Esophagus (tissue), 2 donors: Measurements from ENCODE around the gene CSTF2. TPM values are rescaled to one million over a fixed set of nuclear protein-coding genes. Genes with fewer than 3 reads are reported as not detected.
"Not testable (repeated sequence)": the region's sequence is repeated elsewhere in the genome, so short reads cannot be mapped to it uniquely, and the experiment has no call there.

Experiments used
- H3K27ac ChIP-seq, 2 donors: one replicate each; pipeline ENCODE4 v1.5.1; 2013; ENCODE audit warnings: low read depth in 2 of 2, mild to moderate bottlenecking in 2 of 2, inconsistent platforms in 1 of 2, low read length in 1 of 2, moderate library complexity in 1 of 2
- H3K27me3 ChIP-seq, 2 donors: one replicate each; pipeline ENCODE4 v1.6.1; 2013; ENCODE audit warnings: low read length in 2 of 2, control low read depth in 1 of 2, mild to moderate bottlenecking in 1 of 2; ENCODE audit not compliant: insufficient read depth in 2 of 2, control insufficient read depth in 1 of 2
- H3K36me3 ChIP-seq, 2 donors: one replicate each; pipeline ENCODE4 v1.6.1; 2013; ENCODE audit warnings: low read length in 1 of 2; ENCODE audit not compliant: control insufficient read depth in 2 of 2, insufficient read depth in 2 of 2
- H3K4me1 ChIP-seq, 2 donors: one replicate each; pipeline ENCODE4 v1.6.1; 2013; ENCODE audit warnings: low read length in 1 of 2; ENCODE audit not compliant: control insufficient read depth in 2 of 2, insufficient read depth in 2 of 2
- H3K4me3 ChIP-seq, 2 donors: one replicate each; pipeline ENCODE4 v1.5.1; 2013; ENCODE audit warnings: low read length in 2 of 2, mild to moderate bottlenecking in 2 of 2, low read depth in 1 of 2, moderate library complexity in 1 of 2
- H3K9me3 ChIP-seq, 2 donors: one replicate each; pipeline ENCODE4 v1.6.1; 2013; ENCODE audit warnings: mild to moderate bottlenecking in 2 of 2, low read depth in 1 of 2, low read length in 1 of 2, moderate library complexity in 1 of 2; ENCODE audit not compliant: control insufficient read depth in 2 of 2, insufficient read depth in 1 of 2
- WGBS, 2 donors: extraction: QIAGEN DNeasy Blood & Tissue Kit; methylation state at CpG; one replicate each; pipeline ENCODE4 v1.1.7; 2013; 5-methylcytosine and 5-hydroxymethylcytosine counted together
- polyA plus RNA-seq, 2 donors: library from polyadenylated mRNA; stranded (reverse); fragments of 200-250 nt; gene quantifications; one replicate each; pipeline ENCODE4 v1.2.3, GENCODE V29; 2013
- donor health status: healthy with polysubstance abuse.
- donor health status: Bipolar disorder and iron deficiency.

CSTF2 gene
- polyA plus RNA-seq: 10 to 100 TPM; 12.1 to 21.5 TPM

GRCh38 chrX:100819837-100820666 is at the start of gene CSTF2:
Gene CSTF2 (plus strand): TSS chrX:100820391. CDS start chrX:100820417, 26 bp downstream.
- Histone ChIP-seq H3K4me1 (no peaks in the 10 kb centered on the region), H3K4me3 (peak within 1 kb of the TSS; percentile 56 to 75), H3K36me3 (peaks cover 0 to 2% of the 10 kb centered on the region in 2 donors), H3K9me3 (peaks cover 0 to 4% of the 10 kb centered on the region in 2 donors), H3K27ac (peak within 1 kb of the TSS; percentile 68 to 81), H3K27me3 (peaks cover 0 to 5% of the 10 kb centered on the region in 2 donors)
- WGBS, 2 donors: 1 to 27% methylated on average over 49 of the region's 49 CpGs

GRCh38 chrX:100796371-100796770 is 23.8 kb upstream of the CSTF2 start:
- 79 to 87% methylated on average over 7 of the region's 7 CpGs for WGBS, 2 donors
- H3K9me3 ChIP-seq, H3K27ac ChIP-seq, H3K36me3 ChIP-seq, H3K4me1 ChIP-seq, H3K27me3 ChIP-seq, H3K4me3 ChIP-seq: not testable (repeated sequence)

GRCh38 chrX:100797359-100797758 is 22.8 kb upstream of the CSTF2 start:
- no peaks in the 10 kb centered on the region for H3K36me3 ChIP-seq
- no peak overlapping the region for H3K4me3 ChIP-seq
- H3K9me3 ChIP-seq: no peaks in the 10 kb centered on the region
- H3K27me3 ChIP-seq: peaks cover 0 to 4% of the 10 kb centered on the region in 2 donors
- 84 to 86% methylated on average over 4 of the region's 4 CpGs for WGBS, 2 donors
- H3K27ac ChIP-seq: no peak overlapping the region
- no peaks in the 10 kb centered on the region for H3K4me1 ChIP-seq

- Histone ChIP-seq H3K4me3 (no peak overlapping the region), H3K9me3 (no peaks in the 10 kb centered on the region), H3K27ac (no peak overlapping the region), H3K4me1 (no peaks in the 10 kb centered on the region), H3K27me3 (peaks cover 0 to 4% of the 10 kb centered on the region in 2 donors), H3K36me3 (no peaks in the 10 kb centered on the region)
- 43 to 64% methylated on average over 4 of the region's 4 CpGs for WGBS, 2 donors
These were observed 21.5 kb upstream of the CSTF2 start for GRCh38 chrX:100798484-100799214.

- Histone ChIP-seq H3K27ac (no peak overlapping the region), H3K9me3 (no peaks in the 10 kb centered on the region), H3K4me3 (no peak overlapping the region), H3K4me1 (no peaks in the 10 kb centered on the region), H3K27me3 (peaks cover 0 to 4% of the 10 kb centered on the region in 2 donors), H3K36me3 (no peaks in the 10 kb centered on the region)
- WGBS, 2 donors: 73 to 82% methylated on average over 3 of the region's 3 CpGs
These were observed 17.3 kb upstream of the CSTF2 start for GRCh38 chrX:100802843-100803242.

- 46 to 72% methylated on average over 1 of the region's 1 CpG for WGBS, 2 donors
- Histone ChIP-seq H3K36me3 (no peaks in the 10 kb centered on the region), H3K4me3 (no peak overlapping the region), H3K4me1 (no peaks in the 10 kb centered on the region), H3K27me3 (no peaks in the 10 kb centered on the region), H3K27ac (no peak overlapping the region), H3K9me3 (no peaks in the 10 kb centered on the region)
These were observed 15.4 kb upstream of the CSTF2 start for GRCh38 chrX:100804780-100805179.

GRCh38 chrX:100808265-100808664 is 11.9 kb upstream of the CSTF2 start:
- not testable (repeated sequence) for H3K9me3 ChIP-seq, H3K27me3 ChIP-seq, H3K4me3 ChIP-seq, H3K27ac ChIP-seq, H3K36me3 ChIP-seq, H3K4me1 ChIP-seq
- WGBS, 2 donors: 76 to 79% methylated on average over 7 of the region's 7 CpGs

GRCh38 chrX:100812216-100813158 is 7.7 kb upstream of the CSTF2 start:
- Histone ChIP-seq H3K4me3 (no peak overlapping the region), H3K9me3 (no peaks in the 10 kb centered on the region), H3K27me3 (peaks cover 0 to 5% of the 10 kb centered on the region in 2 donors), H3K4me1 (no peaks in the 10 kb centered on the region), H3K36me3 (no peaks in the 10 kb centered on the region), H3K27ac (peak overlapping the region; percentile 60 to 70)
- WGBS, 2 donors: 31 to 42% methylated on average over 12 of the region's 12 CpGs

- H3K27ac ChIP-seq: no peak overlapping the region
- H3K4me1 ChIP-seq: no peaks in the 10 kb centered on the region
- peaks cover 0 to 4% of the 10 kb centered on the region in 2 donors for H3K9me3 ChIP-seq
- H3K36me3 ChIP-seq: no peaks in the 10 kb centered on the region
- 56 to 80% methylated on average over 2 of the region's 2 CpGs for WGBS, 2 donors
- no peak overlapping the region for H3K4me3 ChIP-seq
- H3K27me3 ChIP-seq: peaks cover 0 to 5% of the 10 kb centered on the region in 2 donors
These were observed 2.9 kb upstream of the CSTF2 start for GRCh38 chrX:100817340-100817739.
